GM18508 (cell line): ENCODE results near the gene FAM234B.

ENCODE experiments used
- ATAC-seq: cut with Tn5 transposase; IDR thresholded peaks from one replicate; pipeline ENCODE4 v1.9.1; 2021; ENCODE audit warnings: moderate number of reproducible peaks; ENCODE audit not compliant: insufficient read depth, unreplicated experiment

Gene FAM234B

DNA sequence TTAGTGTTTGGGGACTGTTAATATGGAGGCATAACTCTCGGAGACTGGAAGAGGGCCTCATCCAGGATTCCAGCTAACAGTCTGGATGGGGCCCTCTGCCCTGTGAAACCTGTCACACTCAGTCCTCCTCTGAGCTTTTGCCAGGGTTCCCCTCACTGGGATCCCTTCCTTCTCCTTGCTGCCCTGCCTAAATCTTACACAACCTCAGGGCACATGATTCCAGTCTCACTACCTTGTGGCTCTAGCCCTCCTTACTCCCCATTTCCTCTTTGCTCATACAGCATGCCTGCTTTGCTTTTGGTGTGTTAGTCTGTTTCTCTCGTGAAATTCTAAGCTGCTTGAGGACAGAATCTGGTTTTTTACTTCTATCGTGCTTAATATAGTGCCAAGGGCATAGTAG, 60.2 kb downstream of the FAM234B start:
- ATAC-seq, result no peak

DNA sequence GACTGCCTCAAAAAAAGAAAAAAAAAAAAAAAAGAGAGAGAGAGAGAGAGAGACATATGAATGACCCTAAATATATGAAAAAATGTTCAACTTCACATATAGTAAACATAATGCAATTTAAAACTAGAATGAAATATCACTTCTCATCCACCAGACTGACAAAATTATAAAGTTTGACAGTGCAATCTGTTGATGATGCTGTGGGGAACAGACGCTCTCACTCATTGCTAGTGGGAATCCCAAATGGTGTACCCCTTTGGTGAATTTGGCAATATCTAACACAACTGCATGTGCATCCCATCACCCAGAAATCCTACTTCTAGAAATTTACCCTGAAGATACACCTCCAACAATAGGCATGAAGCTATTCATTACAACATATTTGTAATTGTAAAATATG, 61.6 kb downstream of the FAM234B start:
- ATAC-seq, result no peak

DNA sequence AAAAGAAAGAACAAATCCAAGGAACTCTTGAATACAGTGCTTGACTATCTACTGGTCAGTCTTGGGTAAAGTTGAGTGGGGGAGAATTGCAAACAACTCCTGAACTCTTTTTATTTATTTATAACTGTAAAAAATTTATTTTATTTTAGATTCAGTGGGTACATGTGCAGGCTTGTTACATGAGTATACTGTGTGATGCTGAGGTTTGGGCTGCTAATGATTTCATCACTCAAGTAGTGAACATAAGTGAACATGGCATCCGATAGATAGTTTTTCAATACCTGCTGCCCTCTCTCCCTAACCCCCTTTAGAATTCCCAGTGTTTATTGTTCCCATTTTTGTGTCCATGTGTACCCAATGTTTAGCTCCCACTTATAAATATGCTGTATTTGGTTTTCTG, 62.5 kb downstream of the FAM234B start:
- no peak for ATAC-seq

DNA sequence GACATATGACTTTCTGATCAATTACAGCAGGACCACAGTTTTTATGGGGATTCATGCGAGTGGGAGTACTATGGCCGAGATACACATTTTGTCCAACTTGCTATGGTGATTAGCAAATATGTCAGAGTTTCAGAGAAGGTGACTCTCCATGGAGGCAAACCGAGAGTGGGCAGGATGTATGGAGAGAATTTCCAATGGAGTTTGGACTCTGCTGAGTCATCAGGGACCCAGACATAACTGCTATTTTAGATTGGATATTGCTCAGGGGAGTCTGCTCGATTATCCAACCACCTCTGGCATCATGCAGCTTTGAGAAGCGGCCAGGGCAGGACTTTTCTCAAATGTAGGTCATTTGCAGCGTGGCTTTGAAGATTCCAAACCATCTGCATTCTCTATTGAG, 68.8 kb downstream of the FAM234B start:
- ATAC-seq, result no peak

DNA sequence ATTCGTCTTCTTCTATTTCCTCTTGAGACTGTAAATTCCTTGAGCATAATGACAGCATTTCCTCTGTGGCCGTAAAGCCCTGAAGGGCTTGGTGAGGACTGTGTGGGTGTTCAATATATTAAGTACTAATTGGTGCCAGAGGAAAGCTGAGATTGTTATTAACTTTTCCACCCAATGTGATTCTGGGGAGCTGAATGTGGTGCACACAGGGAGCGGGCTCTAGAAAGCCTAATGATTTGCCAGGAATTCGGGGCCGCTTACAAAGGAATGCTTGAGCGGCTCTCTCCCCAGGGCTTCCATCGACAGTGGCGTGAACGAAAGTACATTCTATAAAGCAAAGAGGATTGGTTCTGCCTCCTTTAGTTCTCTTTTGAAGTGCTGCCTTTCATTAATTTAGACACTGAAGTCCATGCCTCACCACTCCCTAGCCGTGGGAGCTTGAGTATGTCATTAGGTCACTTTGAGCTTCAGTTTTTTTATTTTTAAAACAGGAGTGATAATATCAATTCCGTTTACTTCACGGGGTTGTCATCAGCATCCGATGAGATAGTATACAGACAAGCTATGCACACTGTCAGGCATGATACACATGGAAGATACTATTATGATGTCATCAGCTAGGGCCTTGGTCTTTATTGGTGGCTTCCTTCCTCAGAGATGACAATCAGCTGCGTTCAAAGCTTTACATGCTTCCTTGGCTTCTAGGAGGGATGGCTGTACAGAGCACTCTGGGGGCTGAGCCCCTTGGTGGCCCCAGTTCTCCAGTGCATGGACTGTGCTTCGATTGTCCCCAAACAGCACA, 70.3 kb downstream of the FAM234B start:
- ATAC-seq, result no peak

DNA sequence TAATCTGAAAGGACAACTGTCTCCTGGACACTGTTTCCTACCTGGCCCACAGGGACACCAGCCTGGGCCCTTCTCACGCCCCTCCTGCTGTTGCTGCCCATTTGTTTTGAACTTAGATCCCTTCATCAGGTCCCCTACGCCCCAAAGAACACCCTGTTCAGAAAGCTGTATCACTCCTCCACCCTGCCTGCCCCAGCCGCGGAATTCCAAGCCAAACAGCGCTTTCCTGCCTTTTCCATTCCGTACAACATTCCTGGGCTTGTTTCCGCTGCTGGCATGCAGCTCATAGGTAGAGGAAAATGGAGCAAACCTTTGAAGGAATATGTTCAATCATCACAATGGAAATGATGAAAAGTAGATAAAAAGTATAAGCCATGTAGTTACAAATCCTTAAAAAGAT, 72.1 kb downstream of the FAM234B start:
- no peak for ATAC-seq

DNA sequence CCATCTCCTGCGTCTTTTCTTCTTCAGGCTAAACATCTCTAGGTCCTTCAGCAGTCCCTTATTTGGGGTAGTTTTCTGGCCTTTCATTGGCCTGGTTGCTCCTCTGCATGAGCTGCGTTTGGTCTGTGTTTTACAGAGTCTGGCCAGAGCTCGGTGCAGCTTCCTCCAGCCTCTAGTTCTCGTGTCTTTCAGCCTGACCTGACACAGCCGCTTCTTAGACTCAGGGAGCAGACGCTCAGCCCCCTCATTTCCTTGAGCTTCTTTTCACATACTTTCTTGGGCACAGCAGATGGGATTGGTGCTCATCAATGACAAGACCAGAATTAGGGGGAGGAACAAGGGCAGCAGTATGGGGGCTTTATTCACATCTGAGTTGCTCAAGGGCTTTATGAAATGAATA, 72.8 kb downstream of the FAM234B start:
- ATAC-seq, result no peak

DNA sequence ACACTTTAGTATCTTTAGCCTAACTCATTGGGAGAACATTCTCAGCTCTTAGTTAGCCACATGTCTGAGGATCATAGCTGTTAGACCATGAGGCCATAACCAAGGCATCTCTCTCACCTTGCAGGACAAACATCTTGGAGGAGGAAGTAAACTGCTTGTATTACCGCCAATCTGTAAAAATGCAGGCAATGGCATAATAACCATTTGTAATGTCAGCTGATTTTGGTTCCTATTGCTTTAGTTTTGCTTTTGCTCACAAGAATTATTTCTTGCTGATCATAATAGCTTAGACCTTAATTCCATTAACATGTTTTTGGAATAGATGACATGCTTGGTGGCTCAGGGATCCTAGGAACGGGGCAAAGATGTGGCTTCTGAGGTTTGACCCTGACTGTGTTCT, 75.6 kb downstream of the FAM234B start:
- ATAC-seq, result no peak

DNA sequence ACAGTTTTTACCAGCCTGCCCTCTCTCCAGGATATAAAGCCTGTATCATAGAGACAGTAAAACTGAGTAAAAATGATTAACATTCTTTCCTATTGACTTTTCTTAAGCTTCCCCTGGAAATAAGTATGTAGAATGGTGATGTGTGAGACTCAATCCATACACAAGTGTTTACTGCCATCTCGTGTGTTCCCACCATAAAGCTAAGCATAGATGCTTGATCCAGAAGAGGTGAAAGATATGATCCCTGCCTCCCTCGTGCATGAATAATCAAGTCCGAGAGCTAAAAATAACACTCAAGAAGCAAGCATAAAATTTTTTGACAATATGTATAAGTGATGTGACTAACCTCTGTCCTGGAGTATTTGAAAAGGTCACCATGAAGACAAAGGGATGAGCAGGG, 76.2 kb downstream of the FAM234B start:
- ATAC-seq, result no peak

DNA sequence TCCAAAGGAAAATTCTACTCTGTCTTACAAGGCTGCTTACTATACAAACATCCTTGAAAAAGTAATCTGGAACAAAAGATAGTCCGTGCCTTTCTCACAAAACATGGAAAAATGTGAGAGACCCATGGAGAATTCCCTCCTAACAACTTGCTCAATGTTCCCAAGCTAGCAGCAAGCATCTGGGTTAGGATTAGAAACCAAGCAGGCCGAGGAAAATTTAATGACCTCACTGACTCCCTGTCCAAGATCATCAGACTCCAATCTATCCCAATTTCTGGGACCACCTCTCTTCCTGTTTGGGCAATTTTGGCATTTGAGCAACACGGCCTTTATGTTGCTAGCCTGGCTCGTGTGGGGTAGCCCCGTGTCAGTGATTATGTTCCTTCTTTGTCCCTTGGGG, 77.4 kb downstream of the FAM234B start:
- ATAC-seq, result no peak

DNA sequence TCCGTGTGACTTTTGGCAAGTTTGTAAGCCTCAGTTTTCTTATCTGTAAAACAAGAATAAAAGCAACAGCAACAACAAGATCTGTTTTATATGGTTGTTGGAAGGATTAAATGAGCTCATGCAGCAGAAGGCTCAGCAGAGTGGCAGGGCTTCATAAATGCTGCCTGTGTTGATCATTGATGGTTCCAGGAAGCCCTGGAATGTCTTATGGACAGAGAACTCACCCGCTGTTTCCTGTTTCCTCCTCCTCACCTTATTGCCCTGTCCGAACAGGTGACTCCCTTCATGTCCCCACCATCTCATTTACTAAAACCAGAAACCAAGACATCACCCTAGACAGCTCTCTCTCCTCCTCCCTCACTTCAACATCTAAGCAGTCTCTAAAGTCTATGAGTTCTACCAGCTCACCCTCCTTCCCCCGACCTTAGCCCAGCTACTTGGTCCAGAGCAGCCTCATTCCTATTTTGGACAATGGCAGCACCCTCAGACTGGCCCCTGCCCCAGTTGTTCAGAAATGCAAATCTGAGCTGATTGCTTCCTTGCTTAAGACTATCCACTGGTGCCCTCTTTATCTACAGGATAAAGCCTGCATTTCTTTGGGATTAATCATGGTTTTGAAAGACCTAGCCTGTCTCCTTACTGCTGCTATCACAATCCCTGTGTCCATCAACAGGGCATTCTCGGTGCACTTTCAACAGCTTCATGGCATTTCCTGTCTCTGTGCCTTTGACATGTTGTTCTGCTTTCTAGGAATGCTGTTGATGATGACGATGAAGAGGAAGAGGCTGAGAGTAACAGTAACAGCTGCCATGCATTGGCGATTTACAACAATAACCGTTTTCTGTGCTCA, 80.7 kb downstream of the FAM234B start:
- no peak for ATAC-seq

DNA sequence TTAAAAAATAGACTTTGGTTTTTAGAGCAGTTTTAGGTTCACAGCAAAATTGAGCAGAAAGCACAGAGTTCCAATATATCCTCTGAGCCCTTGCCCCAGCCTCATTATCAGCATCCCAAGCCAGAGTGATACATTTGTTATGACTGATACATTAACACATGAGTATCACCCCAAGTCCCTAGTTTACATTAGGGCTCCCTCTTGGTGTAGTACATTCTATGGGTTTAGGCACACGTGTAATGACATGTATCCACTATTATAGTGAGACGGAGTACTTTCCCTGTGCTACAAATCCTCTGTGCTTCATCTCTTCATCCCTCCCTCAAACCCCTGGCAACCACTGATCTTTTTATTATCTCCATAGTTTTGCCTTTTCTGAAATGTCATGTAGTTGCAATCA, 81.8 kb downstream of the FAM234B start:
- no peak for ATAC-seq

DNA sequence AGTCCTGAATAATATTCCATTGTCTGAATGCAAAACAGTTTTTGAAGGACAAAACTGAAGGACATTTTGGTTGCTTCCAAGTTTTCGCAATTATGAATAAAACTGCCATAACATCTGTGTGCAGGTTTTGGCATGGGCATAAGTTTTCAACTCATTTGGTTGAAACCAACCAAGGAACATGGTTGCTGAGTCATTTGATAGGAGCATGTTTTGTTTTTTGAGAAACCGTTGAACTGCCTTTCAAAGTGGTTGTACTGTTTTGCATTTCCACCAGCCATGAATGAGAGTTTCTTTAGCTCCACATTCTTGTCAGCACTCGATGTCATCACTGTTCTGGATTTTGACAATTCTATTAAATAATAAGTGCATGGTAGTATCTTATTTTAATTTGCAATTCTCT, 82.3 kb downstream of the FAM234B start:
- no peak for ATAC-seq

DNA sequence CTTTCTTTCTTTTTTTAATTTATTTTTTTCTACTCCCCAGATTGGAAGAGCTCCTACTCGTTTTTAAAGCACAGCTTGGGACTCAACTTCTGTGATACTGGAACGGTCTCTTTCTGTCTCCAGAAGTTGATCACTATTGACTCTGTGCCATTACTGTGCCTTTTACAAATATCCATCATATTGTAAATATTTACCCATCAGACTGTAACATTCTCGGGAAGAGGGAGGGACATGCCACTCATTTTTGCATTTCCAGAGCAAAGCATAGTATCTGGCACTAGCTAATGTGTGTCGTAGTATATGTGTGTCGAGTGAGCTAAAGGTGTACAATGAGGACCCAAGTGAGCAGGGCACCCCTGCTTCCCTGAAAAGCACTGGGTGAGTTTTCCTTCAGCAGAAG, 83.3 kb downstream of the FAM234B start:
- ATAC-seq, result no peak

DNA sequence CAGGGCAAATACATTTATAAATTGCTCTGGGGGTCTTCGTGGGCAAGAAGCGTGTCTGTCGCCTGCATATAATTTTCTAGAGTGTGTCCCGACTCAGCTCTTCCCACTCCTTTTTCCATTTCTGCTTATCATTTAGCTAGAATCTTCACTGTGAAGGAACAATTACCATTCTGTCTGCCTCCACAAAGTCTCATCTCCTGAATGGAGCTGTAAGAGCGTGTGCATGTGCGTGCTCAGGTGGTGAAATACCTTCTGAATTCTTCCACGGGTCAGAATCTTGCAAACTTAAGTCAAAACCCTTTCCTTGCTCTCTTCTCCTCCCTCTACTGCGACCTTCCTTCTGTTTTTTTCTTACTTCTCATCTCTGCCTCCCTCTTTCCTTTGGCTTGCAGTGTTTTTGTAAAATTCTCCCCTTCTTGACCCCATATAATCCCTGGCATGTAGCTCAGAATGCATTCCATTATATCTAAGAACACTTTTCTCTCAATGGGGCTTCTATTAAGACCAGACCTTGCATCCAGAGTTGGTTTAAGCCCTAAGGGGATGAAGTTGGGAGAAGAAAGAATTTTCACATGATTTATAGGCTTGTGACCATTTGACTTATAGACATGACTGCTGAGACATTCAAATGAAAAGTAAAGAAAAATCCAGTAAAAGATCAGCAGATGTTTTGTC, 84.2 kb downstream of the FAM234B start:
- no peak for ATAC-seq

DNA sequence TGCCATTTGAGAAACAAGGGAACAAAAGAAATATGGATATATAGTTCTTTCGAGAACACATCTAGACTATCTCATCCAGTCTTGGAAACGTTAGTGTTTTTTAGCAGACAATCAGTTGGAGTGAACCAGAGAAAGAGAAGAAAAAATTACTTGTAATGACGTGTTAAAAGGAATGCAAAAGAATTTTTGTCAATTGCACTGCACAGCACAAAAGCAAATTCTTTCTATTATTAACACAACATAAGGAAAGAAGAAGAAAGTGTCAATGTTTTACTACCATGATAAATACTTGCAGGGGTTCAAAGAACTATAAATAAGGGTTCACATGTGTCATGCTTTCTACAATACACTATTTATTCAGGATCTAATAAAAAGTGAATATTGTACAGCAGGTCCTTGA, 86.8 kb downstream of the FAM234B start:
- no peak for ATAC-seq
